Fibroblast of skin of back (primary cell): ENCODE measurements around the gene ATP2B2.
A peak's percentile ranks its signal among the peaks of the same experiment; 100 is the strongest.

ENCODE experiments used
- DNase-seq: peaks from one replicate; pipeline ENCODE4 v3.0.0-alpha.2; 2013

ATP2B2 gene

GRCh38 chr3:10529809-10530208, 24.4 kb upstream of the ATP2B2 start:
- DNase-seq: no peak

GRCh38 chr3:10528046-10528445, 22.7 kb upstream of the ATP2B2 start:
- DNase-seq: no peak

GRCh38 chr3:10527295-10528001, 22.1 kb upstream of the ATP2B2 start:
- DNase-seq: no peak

GRCh38 chr3:10526366-10526765, 21.0 kb upstream of the ATP2B2 start:
- no peak for DNase-seq

GRCh38 chr3:10524799-10525301, 19.5 kb upstream of the ATP2B2 start:
- no peak for DNase-seq

GRCh38 chr3:10524270-10524669, 18.9 kb upstream of the ATP2B2 start:
- DNase-seq: no peak

GRCh38 chr3:10523561-10523960, 18.2 kb upstream of the ATP2B2 start:
- no peak for DNase-seq

GRCh38 chr3:10522646-10523303, 17.4 kb upstream of the ATP2B2 start:
- no peak for DNase-seq

GRCh38 chr3:10521772-10522441, 16.5 kb upstream of the ATP2B2 start:
- no peak for DNase-seq

- no peak for DNase-seq
Observed at GRCh38 chr3:10520072-10520471, 14.7 kb upstream of the ATP2B2 start.

- DNase-seq: no peak
Observed at GRCh38 chr3:10519236-10519635, 13.8 kb upstream of the ATP2B2 start.

GRCh38 chr3:10518506-10519150, 13.2 kb upstream of the ATP2B2 start:
- DNase-seq: peak; percentile 68

- DNase-seq: no peak
Observed at GRCh38 chr3:10517627-10518026, 12.2 kb upstream of the ATP2B2 start.

GRCh38 chr3:10516544-10517452, 11.4 kb upstream of the ATP2B2 start:
- no peak for DNase-seq

GRCh38 chr3:10515884-10516495, 10.6 kb upstream of the ATP2B2 start:
- DNase-seq: no peak

- no peak for DNase-seq
Observed at GRCh38 chr3:10515396-10515795, 10.0 kb upstream of the ATP2B2 start.

GRCh38 chr3:10514407-10515069, 9.2 kb upstream of the ATP2B2 start:
- no peak for DNase-seq

- no peak for DNase-seq
Observed at GRCh38 chr3:10513306-10513705, 7.9 kb upstream of the ATP2B2 start.

- DNase-seq: no peak
Observed at GRCh38 chr3:10512687-10513086, 7.3 kb upstream of the ATP2B2 start.

- DNase-seq: peak; percentile 85
Observed at GRCh38 chr3:10511809-10512494, 6.6 kb upstream of the ATP2B2 start.
